K562 (cell line): ENCODE results near the gene PARS2. TPM values are rescaled to one million over a fixed set of nuclear protein-coding genes. Genes with fewer than 3 reads are reported as not detected.

Experiments used
- BACH1 ChIP-seq: fragments of 200-800 bp; sonication (Bioruptor generic); IDR thresholded peaks from 2 replicates; pipeline ENCODE4 v1.6.1; 2016; ENCODE audit warnings: missing genetic modification characterization, missing compliant biosample characterization
- BHLHE40 ChIP-seq: IDR thresholded peaks from 2 replicates; pipeline ENCODE4 v1.6.1; 2011; ENCODE audit warnings: low read length, improper control_type of control experiment
- CUX1 ChIP-seq: fragments of 200-800 bp; sonication (Bioruptor generic); IDR thresholded peaks from 2 replicates; pipeline ENCODE4 v1.6.1; 2016; ENCODE audit warnings: missing genetic modification characterization, missing compliant biosample characterization
- GTF3C2 ChIP-seq: IDR thresholded peaks from 3 replicates; pipeline ENCODE4 v1.6.1; 2011; ENCODE audit warnings: borderline replicate concordance, mild to moderate bottlenecking, moderate library complexity; ENCODE audit not compliant: insufficient read length; ENCODE audit errors: extremely low read depth
- HBP1 ChIP-seq: fragments of 450-650 bp; formaldehyde crosslinking; IDR thresholded peaks from 2 replicates; pipeline ENCODE4 v1.4.0; 2022; ENCODE audit warnings: missing genetic modification characterization
- KLF10 ChIP-seq: fragments of 250-450 bp; sonication (Bioruptor Pico); IDR thresholded peaks from 2 replicates; pipeline ENCODE4 v1.6.1; 2021; ENCODE audit warnings: matching md5 sums
- NR2C2 ChIP-seq, 2 experiments: fragments of 200-800 bp in 1 of 2; sonication (Bioruptor generic) in 1 of 2; sonication (generic) in 1 of 2; formaldehyde crosslinking in 1 of 2; IDR thresholded peaks; 2 replicates each; pipeline versions ENCODE4 v1.6.1 to v1.8.0; 2016 to 2022; ENCODE audit warnings: mild to moderate bottlenecking in 1 of 2, missing compliant biosample characterization in 1 of 2, missing genetic modification characterization in 1 of 2, missing genetic modification reagents in 1 of 2
- NR2F6 ChIP-seq: fragments of 450-650 bp; formaldehyde crosslinking; IDR thresholded peaks from 2 replicates; pipeline ENCODE4 v1.4.0; 2020; ENCODE audit warnings: mild to moderate bottlenecking
- PHB ChIP-seq: fragments of 250-450 bp; sonication (Bioruptor Pico); IDR thresholded peaks from 2 replicates; pipeline ENCODE4 v1.5.0; 2021
- PHF20 ChIP-seq: fragments of 450-650 bp; IDR thresholded peaks from 2 replicates; pipeline ENCODE4 v1.6.1; 2018; ENCODE audit not compliant: partially characterized antibody
- PHF21A ChIP-seq: fragments of 450-650 bp; IDR thresholded peaks from 2 replicates; pipeline ENCODE4 v1.6.1; 2017; ENCODE audit warnings: low read depth, borderline replicate concordance
- TSC22D4 ChIP-seq: fragments of 450-650 bp; IDR thresholded peaks from 2 replicates; pipeline ENCODE4 v1.6.1; 2016; ENCODE audit warnings: missing genetic modification characterization, missing biosample characterization, control low read depth
- UBTF ChIP-seq, 2 experiments: IDR thresholded peaks; 2 replicates each; pipeline ENCODE4 v1.6.1; 2012; ENCODE audit warnings: improper control_type of control experiment in 2 of 2, low read depth in 2 of 2, low read length in 2 of 2, borderline replicate concordance in 1 of 2
- ZNF316 ChIP-seq: fragments of 450-650 bp; IDR thresholded peaks from 2 replicates; pipeline ENCODE4 v1.6.1; 2016
- polyA plus RNA-seq, 8 experiments: library from polyadenylated mRNA; depleted of rRNA in 4 of 8; stranded (reverse) in 5 of 8; unstranded in 3 of 8; fragments of >200 nt; fragmentation: Nextera tagmentation in 2 of 8; fragmentation: Illumina TruSeq in 1 of 8; extraction: Ambion mirVana in 2 of 8; extraction: Trizol in 1 of 8; gene quantifications; 2 replicates each; pipeline versions ENCODE4 v1.2.1 to v1.2.3, GENCODE V29; 2011 to 2014; ENCODE audit warnings: inconsistent platforms in 1 of 8, missing spikeins in 1 of 8
- total RNA-seq, 7 experiments: library from RNA; depleted of rRNA in 6 of 7; stranded (reverse); fragments of >200 nt in 6 of 7; fragmentation: Illumina TruSeq in 2 of 7; extraction: Trizol in 2 of 7; gene quantifications; 2 replicates each; pipeline versions ENCODE4 v1.2.1 to v1.2.3, GENCODE V29; 2011 to 2021; ENCODE audit warnings: low replicate concordance in 1 of 7

The PARS2 gene
- total and polyA plus RNA-seq, 9 of the 15 experiments (the other 6 are each of a cell fraction or from before 2014, with no cell fraction given) = 6.3 to 12.4 (median 7.9) TPM

GRCh38 chr1:54764133-54764921, at the start of gene PARS2 (continued):
- TF ChIP-seq UBTF (IDR thresholded peaks at IDR 0.05; ENCODE audit: borderline replicate concordance in 1 of 2, low read depth in 2 of 2, low read length in 2 of 2) (0 out of 4 replicates have a peak, but pooled peaks of 1 of the 2 experiments have one; percentile 68), KLF10 (no peak), BACH1 (tag) (no peak), PHB (CRISPR knock-in tag) (0 out of 2 replicates have a peak, but pooled peaks have one; percentile 33), TSC22D4 (no peak), GTF3C2 (no peak), PHF21A (no peak), CUX1 (CRISPR knock-in tag) (no peak), NR2C2 (CRISPR knock-in tag; IDR thresholded peaks at IDR 0.05) (peak; percentile 51; the same call in 1 of the 2 replicates), NR2C2 (tag; IDR thresholded peaks at IDR 0.05) (peak; percentile 91), PHF20 (peak; percentile 74), HBP1 (CRISPR knock-in tag) (0 out of 2 replicates have a peak, but pooled peaks have one; percentile 31), BHLHE40 (peak; percentile 84), NR2F6 (0 out of 2 replicates have a peak, but pooled peaks have one; percentile 49), ZNF316 (no peak)
